ENCODE results near the gene USF1. TPM values are rescaled to one million over a fixed set of nuclear protein-coding genes. Genes with fewer than 3 reads are reported as not detected.
A peak's percentile ranks its signal among the peaks of the same experiment; 100 is the strongest.
"Not testable (repeated sequence)": the region's sequence is repeated elsewhere in the genome, so short reads cannot be mapped to it uniquely, and the experiment has no call there.

Gene USF1
- total and polyA plus RNA-seq, 4 donors, result 19.2 to 43.5 (median 27.2) TPM

DNA sequence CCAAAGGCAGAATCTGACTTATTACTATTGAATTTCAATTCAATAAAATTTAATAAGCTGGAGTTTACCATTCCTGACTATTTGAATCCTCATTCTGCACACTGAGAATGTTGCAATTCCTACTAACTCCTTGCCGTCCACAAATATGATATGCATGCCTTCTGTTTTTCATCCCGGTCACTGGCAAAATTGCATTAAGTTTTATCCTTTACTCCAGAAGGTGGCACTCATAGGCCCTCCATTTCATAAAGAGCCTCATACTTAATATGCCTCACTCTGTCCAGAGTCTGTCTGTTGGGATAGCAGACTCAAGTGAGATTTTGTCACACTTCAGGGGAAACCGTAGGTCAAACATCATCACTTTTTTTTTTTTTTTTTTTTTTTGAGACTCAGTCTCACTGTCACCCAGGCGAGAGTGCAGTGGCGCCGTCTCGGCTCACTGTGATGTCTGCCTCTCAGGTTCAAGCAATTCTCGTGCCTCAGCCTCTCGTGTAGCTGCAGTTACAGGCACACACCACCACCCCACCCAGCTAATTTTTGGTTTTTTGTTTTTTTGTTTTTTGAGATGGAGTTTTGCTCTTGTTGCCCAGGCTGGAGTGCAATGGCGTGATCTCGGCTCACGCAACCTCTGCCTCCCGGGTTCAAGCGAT is 52.1 kb downstream of the USF1 start:
- Histone ChIP-seq H3K4me1 (ENCODE audit: control insufficient read depth in 4 of 4, insufficient read depth in 4 of 4, low read length in 3 of 4) (peaks cover 0 to 8% (median 1%) of the 10 kb centered on the region in 4 donors), H3K9me3 (ENCODE audit: control insufficient read depth in 4 of 4, low read length in 3 of 4) (no peaks in the 10 kb centered on the region), H3K27me3 (ENCODE audit: control insufficient read depth in 4 of 4, insufficient read depth in 4 of 4, low read length in 3 of 4) (no peaks in the 10 kb centered on the region), H3K36me3 (ENCODE audit: control insufficient read depth in 4 of 4, insufficient read depth in 3 of 4, low read depth in 1 of 4, low read length in 3 of 4) (peaks cover 0 to 6% (median 4%) of the 10 kb centered on the region in 4 donors), H3K9ac (ENCODE audit: low read depth in 1 of 2, low read length in 2 of 2) (no peak overlapping the region), H3K4me3 (ENCODE audit: low read depth in 1 of 3, low read length in 3 of 3) (no peak overlapping the region), H3K27ac (ENCODE audit: low read depth in 1 of 2, low read length in 2 of 2) (no peak overlapping the region)
- TF ChIP-seq, protein P1, sequence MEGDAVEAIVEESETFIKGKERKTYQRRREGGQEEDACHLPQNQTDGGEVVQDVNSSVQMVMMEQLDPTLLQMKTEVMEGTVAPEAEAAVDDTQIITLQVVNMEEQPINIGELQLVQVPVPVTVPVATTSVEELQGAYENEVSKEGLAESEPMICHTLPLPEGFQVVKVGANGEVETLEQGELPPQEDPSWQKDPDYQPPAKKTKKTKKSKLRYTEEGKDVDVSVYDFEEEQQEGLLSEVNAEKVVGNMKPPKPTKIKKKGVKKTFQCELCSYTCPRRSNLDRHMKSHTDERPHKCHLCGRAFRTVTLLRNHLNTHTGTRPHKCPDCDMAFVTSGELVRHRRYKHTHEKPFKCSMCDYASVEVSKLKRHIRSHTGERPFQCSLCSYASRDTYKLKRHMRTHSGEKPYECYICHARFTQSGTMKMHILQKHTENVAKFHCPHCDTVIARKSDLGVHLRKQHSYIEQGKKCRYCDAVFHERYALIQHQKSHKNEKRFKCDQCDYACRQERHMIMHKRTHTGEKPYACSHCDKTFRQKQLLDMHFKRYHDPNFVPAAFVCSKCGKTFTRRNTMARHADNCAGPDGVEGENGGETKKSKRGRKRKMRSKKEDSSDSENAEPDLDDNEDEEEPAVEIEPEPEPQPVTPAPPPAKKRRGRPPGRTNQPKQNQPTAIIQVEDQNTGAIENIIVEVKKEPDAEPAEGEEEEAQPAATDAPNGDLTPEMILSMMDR (IDR thresholded peaks at IDR 0.05; ENCODE audit: low read depth, low read length, missing input control), result peak; percentile 30
- TF ChIP-seq HNF4A (conservative IDR thresholded peaks at IDR 0.05) (peak in 1 of 2 donors; percentile 20), JUND (IDR thresholded peaks at IDR 0.05) (no peak), SP1 (IDR thresholded peaks at IDR 0.05) (peak; percentile 12), HNF4G (IDR thresholded peaks at IDR 0.05) (no peak), RAD21 (IDR thresholded peaks at IDR 0.05) (peak; percentile 79 to 80)
- WGBS, result 79% methylated on average over 14 of the region's 14 CpGs
- DNase-seq (ENCODE audit: low spot score), result no peak

DNA sequence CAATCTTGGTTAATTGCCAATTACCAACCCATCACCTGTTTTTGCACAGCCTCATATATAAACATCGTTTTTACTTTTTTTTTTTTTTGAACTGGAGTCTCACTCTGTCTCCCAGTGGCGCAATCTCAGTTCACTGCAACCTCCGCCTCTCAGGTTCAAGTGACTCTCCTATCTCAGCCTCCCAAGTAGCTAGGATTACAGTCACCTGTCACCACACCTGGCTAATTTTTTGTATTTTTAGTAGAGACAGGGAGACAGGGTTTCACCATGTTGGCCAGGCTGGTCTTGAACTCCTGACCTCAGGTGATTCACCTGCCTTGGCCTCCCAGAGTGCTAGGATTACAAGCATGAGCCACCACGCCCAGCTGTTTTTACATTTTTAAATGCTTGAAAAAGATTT is 53.7 kb downstream of the USF1 start:
- 74% methylated on average over 4 of the region's 4 CpGs for WGBS
- H3K36me3 ChIP-seq (ENCODE audit: control insufficient read depth in 4 of 4, insufficient read depth in 3 of 4, low read depth in 1 of 4, low read length in 3 of 4); H3K27ac ChIP-seq (ENCODE audit: low read depth in 1 of 2, low read length in 2 of 2); DNase-seq (ENCODE audit: low spot score); H3K9me3 ChIP-seq (ENCODE audit: control insufficient read depth in 4 of 4, low read length in 3 of 4); H3K27me3 ChIP-seq (ENCODE audit: control insufficient read depth in 4 of 4, insufficient read depth in 4 of 4, low read length in 3 of 4); H3K9ac ChIP-seq (ENCODE audit: low read depth in 1 of 2, low read length in 2 of 2); H3K4me1 ChIP-seq (ENCODE audit: control insufficient read depth in 4 of 4, insufficient read depth in 4 of 4, low read length in 3 of 4); H3K4me3 ChIP-seq (ENCODE audit: low read depth in 1 of 3, low read length in 3 of 3): not testable (repeated sequence)

Small RNAs within 50 kb of the gene (small RNA-seq; reads per million reads assigned to genes)
- not detected for gene AL591806.2

Other genes with a start within 250 kb of the USF1 start
- 1 to 10 TPM in 1 of 2 donors, under 1 TPM in 1; 0.84 to 1.5 TPM for gene LY9, start 249.8 kb downstream of the USF1 start, total RNA-seq
- under 1 TPM; 0.21 to 0.42 TPM for gene LY9, start 249.8 kb downstream of the USF1 start, polyA plus RNA-seq
- 1 to 10 TPM; 2.4 to 6.6 TPM for gene CD244, start 183.1 kb downstream of the USF1 start, total RNA-seq
- gene CD244, start 183.1 kb downstream of the USF1 start, polyA plus RNA-seq, result 1 to 10 TPM in 1 of 2 donors, under 1 TPM in 1; 0.85 to 1.1 TPM
- 10 to 100 TPM in 1 of 2 donors, 1 to 10 TPM in 1; 5.0 to 13.4 TPM for gene ITLN1, start 160.8 kb downstream of the USF1 start, total RNA-seq
- gene ITLN1, start 160.8 kb downstream of the USF1 start, polyA plus RNA-seq, result 1 to 10 TPM; 3.7 to 6.1 TPM
- gene ITLN2, start 91.2 kb downstream of the USF1 start, total RNA-seq, result under 1 TPM in 1 of 2 donors, not detected in 1; 0.50 TPM
- gene ITLN2, start 91.2 kb downstream of the USF1 start, polyA plus RNA-seq, result under 1 TPM in 1 of 2 donors, not detected in 1; 0.12 TPM
- 10 to 100 TPM; 45.9 to 80.4 TPM for gene F11R, start 24.8 kb downstream of the USF1 start, total RNA-seq
- gene F11R, start 24.8 kb downstream of the USF1 start, polyA plus RNA-seq, result 10 to 100 TPM; 25.8 to 45.3 TPM
- gene TSTD1, start 7.0 kb downstream of the USF1 start, total RNA-seq, result 10 to 100 TPM; 10.9 to 23.6 TPM
- gene TSTD1, start 7.0 kb downstream of the USF1 start, polyA plus RNA-seq, result 10 to 100 TPM; 45.9 to 67.5 TPM
- 1 to 10 TPM; 6.6 to 8.9 TPM for gene ARHGAP30, start 23.9 kb upstream of the USF1 start, total RNA-seq
- gene ARHGAP30, start 23.9 kb upstream of the USF1 start, polyA plus RNA-seq, result 1 to 10 TPM; 1.2 to 3.5 TPM
- not detected for gene NECTIN4, start 43.6 kb upstream of the USF1 start, total RNA-seq
- gene NECTIN4, start 43.6 kb upstream of the USF1 start, polyA plus RNA-seq, result under 1 TPM in 1 of 2 donors, not detected in 1; 0.01 TPM
- 1 to 10 TPM; 1.9 to 2.8 TPM for gene KLHDC9, start 52.4 kb upstream of the USF1 start, total RNA-seq
- 1 to 10 TPM; 2.4 to 3.3 TPM for gene KLHDC9, start 52.4 kb upstream of the USF1 start, polyA plus RNA-seq
- 10 to 100 TPM; 12.4 to 19.3 TPM for gene PFDN2, start 72.1 kb upstream of the USF1 start, total RNA-seq
- 10 to 100 TPM; 48.7 to 61.9 TPM for gene PFDN2, start 72.1 kb upstream of the USF1 start, polyA plus RNA-seq
- 10 to 100 TPM; 17.8 to 37.2 TPM for gene NIT1, start 72.1 kb upstream of the USF1 start, total RNA-seq
- gene NIT1, start 72.1 kb upstream of the USF1 start, polyA plus RNA-seq, result 10 to 100 TPM; 41.4 to 45.8 TPM
- 10 to 100 TPM; 13.8 to 16.7 TPM for gene DEDD, start 86.7 kb upstream of the USF1 start, total RNA-seq
- 10 to 100 TPM; 15.2 to 17.7 TPM for gene DEDD, start 86.7 kb upstream of the USF1 start, polyA plus RNA-seq
- gene UFC1, start 108.0 kb upstream of the USF1 start, total RNA-seq, result 10 to 100 TPM; 34.2 to 44.1 TPM
- 10 to 100 TPM; 42.5 to 47.5 TPM for gene UFC1, start 108.0 kb upstream of the USF1 start, polyA plus RNA-seq
- gene USP21, start 113.5 kb upstream of the USF1 start, total RNA-seq, result 1 to 10 TPM; 7.2 to 9.0 TPM
- gene USP21, start 113.5 kb upstream of the USF1 start, polyA plus RNA-seq, result 1 to 10 TPM; 4.1 to 5.8 TPM
- 100 to 1,000 TPM in 1 of 2 donors, 1 to 10 TPM in 1; 6.2 to 106 TPM for gene PPOX, start 120.4 kb upstream of the USF1 start, total RNA-seq
- gene PPOX, start 120.4 kb upstream of the USF1 start, polyA plus RNA-seq, result 1 to 10 TPM; 6.2 to 9.6 TPM
- 10 to 100 TPM; 13.1 to 23.8 TPM for gene B4GALT3, start 131.5 kb upstream of the USF1 start, total RNA-seq
- 10 to 100 TPM; 14.0 to 15.4 TPM for gene B4GALT3, start 131.5 kb upstream of the USF1 start, polyA plus RNA-seq
- 1 to 10 TPM in 1 of 2 donors, under 1 TPM in 1; 0.28 to 2.2 TPM for gene ADAMTS4, start 153.1 kb upstream of the USF1 start, total RNA-seq
- under 1 TPM; 0.21 to 0.48 TPM for gene ADAMTS4, start 153.1 kb upstream of the USF1 start, polyA plus RNA-seq
- 100 to 1,000 TPM; 105 to 167 TPM for gene NDUFS2, start 156.4 kb upstream of the USF1 start, total RNA-seq
- gene NDUFS2, start 156.4 kb upstream of the USF1 start, polyA plus RNA-seq, result 100 to 1,000 TPM in 1 of 2 donors, 10 to 100 TPM in 1; 93.3 to 135 TPM
- gene FCER1G, start 169.3 kb upstream of the USF1 start, total RNA-seq, result 10 to 100 TPM; 25.4 to 32.6 TPM
- gene FCER1G, start 169.3 kb upstream of the USF1 start, polyA plus RNA-seq, result 10 to 100 TPM; 46.1 to 77.1 TPM
- 1,000 to 10,000 TPM; 5,041 to 8,644 TPM for gene APOA2, start 177.7 kb upstream of the USF1 start, total RNA-seq
- gene APOA2, start 177.7 kb upstream of the USF1 start, polyA plus RNA-seq, result over 10,000 TPM; 12,638 to 30,612 TPM
- gene TOMM40L, start 180.1 kb upstream of the USF1 start, total RNA-seq, result 1 to 10 TPM; 6.7 to 7.4 TPM
- gene TOMM40L, start 180.1 kb upstream of the USF1 start, polyA plus RNA-seq, result 10 to 100 TPM; 10.4 to 10.5 TPM
- 10 to 100 TPM; 10.4 to 52.3 TPM for gene NR1I3, start 192.2 kb upstream of the USF1 start, total RNA-seq
- gene NR1I3, start 192.2 kb upstream of the USF1 start, polyA plus RNA-seq, result 100 to 1,000 TPM in 1 of 2 donors, 10 to 100 TPM in 1; 43.0 to 128 TPM
- 1 to 10 TPM; 5.9 to 8.7 TPM for gene PCP4L1, start 212.8 kb upstream of the USF1 start, total RNA-seq
- gene PCP4L1, start 212.8 kb upstream of the USF1 start, polyA plus RNA-seq, result 1 to 10 TPM; 1.1 to 4.1 TPM

Measured in liver (tissue), 10 donors.